ENCODE data around the gene PALB2. TPM values are rescaled to one million over a fixed set of nuclear protein-coding genes. Genes with fewer than 3 reads are reported as not detected.

PALB2 gene
- 10 to 100 TPM in 3 of 4 donors, 1 to 10 TPM in 1; 9.1 to 16.0 (median 12.4) TPM for total RNA-seq

DNA sequence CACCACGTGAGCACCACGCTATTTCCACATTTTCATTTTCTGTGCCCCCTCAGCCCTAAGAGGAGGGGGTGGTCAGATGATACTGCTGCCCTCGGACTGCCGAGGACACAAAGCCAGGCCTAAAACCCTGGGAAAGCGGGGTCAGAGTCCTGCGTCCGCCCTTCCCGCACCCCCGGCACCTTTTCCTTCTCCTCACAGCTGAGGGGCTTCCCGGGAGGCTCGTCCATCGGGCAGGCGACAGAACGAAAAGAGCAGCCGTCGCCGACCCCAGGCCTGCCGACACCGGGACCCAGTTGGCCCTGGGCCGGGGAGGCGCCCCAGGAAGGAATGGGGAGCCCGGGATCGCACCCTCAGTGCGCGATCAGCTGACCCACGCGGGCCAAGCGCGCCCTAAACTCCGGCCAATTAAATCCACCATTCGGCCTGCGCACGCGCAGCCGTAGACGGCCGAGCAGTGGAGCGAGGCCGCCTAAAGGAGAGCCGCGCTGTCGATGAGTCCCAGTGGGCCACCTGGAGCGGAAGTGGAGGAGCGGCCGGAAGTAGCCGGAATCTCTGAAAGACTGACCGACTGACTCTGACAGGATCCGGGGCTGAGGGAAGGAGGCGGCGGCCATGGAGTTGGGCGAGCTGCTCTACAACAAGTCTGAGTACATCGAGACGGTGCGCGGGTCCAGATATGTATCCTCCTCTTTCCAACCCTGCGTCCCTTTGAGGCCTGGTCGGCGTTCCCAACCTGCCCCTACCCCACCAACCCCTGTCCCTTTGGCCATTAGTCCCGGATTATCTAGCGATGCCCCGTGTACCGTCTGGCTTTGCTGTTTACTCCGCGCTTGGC lies at the start of gene PALB2, which contains the start of gene DCTN5:
TSS of gene PALB2 (minus strand) at position 380 of the 835 bp plus-strand sequence. CDS start at position 227, 153 bp downstream.
TSS of gene DCTN5 (plus strand) at position 536 of the 835 bp plus-strand sequence. CDS start at position 613, 77 bp downstream.
- intact Hi-C loops (cut with DNase I) = no loop called here
- peak; percentile 60 for DNase-seq
- Histone ChIP-seq H3K9me3 (no peaks in the 10 kb centered on the region), H3K36me3 (peaks cover 6 to 59% (median 7%) of the 10 kb centered on the region in 3 donors), H3K4me3 (peak within 1 kb of the TSS; percentile 67 to 98 (median 88)), H3K27me3 (no peaks in the 10 kb centered on the region), H3K4me1 (peaks cover 14 to 34% (median 18%) of the 10 kb centered on the region in 3 donors), H3K27ac (peak within 1 kb of the TSS; percentile 87 to 94 (median 91))
- 0% methylated on average over 23 to 25 of the region's 64 CpGs for WGBS, 2 donors
- TF ChIP-seq, protein P1, sequence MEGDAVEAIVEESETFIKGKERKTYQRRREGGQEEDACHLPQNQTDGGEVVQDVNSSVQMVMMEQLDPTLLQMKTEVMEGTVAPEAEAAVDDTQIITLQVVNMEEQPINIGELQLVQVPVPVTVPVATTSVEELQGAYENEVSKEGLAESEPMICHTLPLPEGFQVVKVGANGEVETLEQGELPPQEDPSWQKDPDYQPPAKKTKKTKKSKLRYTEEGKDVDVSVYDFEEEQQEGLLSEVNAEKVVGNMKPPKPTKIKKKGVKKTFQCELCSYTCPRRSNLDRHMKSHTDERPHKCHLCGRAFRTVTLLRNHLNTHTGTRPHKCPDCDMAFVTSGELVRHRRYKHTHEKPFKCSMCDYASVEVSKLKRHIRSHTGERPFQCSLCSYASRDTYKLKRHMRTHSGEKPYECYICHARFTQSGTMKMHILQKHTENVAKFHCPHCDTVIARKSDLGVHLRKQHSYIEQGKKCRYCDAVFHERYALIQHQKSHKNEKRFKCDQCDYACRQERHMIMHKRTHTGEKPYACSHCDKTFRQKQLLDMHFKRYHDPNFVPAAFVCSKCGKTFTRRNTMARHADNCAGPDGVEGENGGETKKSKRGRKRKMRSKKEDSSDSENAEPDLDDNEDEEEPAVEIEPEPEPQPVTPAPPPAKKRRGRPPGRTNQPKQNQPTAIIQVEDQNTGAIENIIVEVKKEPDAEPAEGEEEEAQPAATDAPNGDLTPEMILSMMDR (IDR thresholded peaks at IDR 0.05) = peak in 1 of 6 experiments; percentile 47
- TF ChIP-seq POLR2A (IDR thresholded peaks at IDR 0.05) = peak in 3 of 4 donors; percentile 37 to 45 (median 44)

DNA sequence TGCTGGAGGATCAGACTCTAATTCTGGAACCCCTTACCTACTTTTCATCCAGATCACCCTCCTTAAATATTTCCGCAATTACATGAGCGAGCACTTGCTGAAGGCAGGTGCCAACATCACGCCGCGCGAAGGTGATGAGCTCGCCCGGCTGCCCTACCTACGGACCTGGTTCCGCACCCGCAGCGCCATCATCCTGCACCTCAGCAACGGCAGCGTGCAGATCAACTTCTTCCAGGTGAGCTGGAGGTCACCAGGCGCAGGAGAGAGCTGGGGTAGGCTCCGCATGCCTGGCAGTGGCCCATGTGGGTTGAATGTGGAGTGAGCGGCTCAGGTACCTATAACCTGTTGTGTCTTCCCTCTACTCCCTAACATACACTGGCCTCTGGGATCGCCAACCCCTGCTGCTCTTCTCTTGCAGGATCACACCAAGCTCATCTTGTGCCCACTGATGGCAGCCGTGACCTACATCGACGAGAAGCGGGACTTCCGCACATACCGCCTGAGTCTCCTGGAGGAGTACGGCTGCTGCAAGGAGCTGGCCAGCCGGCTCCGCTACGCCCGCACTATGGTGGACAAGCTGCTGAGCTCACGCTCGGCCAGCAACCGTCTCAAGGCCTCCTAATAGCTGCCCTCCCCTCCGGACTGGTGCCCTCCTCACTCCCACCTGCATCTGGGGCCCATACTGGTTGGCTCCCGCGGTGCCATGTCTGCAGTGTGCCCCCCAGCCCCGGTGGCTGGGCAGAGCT lies 48.5 kb upstream of the PALB2 start:
- TF ChIP-seq POLR2A (IDR thresholded peaks at IDR 0.05) = no peak
- TF ChIP-seq, protein P1 (IDR thresholded peaks at IDR 0.05) = no peak
- DNase-seq = no peak
- Histone ChIP-seq H3K9me3 (no peaks in the 10 kb centered on the region), H3K27ac (no peak overlapping the region), H3K36me3 (peaks cover 19 to 66% (median 25%) of the 10 kb centered on the region in 3 donors), H3K4me3 (no peak overlapping the region), H3K4me1 (peaks cover 0 to 3% (median 0%) of the 10 kb centered on the region in 3 donors), H3K27me3 (no peaks in the 10 kb centered on the region)
- intact Hi-C loops (cut with DNase I) = no loop called here
- 94 to 97% methylated on average over 12 to 19 of the region's 36 CpGs for WGBS, 2 donors

DNA sequence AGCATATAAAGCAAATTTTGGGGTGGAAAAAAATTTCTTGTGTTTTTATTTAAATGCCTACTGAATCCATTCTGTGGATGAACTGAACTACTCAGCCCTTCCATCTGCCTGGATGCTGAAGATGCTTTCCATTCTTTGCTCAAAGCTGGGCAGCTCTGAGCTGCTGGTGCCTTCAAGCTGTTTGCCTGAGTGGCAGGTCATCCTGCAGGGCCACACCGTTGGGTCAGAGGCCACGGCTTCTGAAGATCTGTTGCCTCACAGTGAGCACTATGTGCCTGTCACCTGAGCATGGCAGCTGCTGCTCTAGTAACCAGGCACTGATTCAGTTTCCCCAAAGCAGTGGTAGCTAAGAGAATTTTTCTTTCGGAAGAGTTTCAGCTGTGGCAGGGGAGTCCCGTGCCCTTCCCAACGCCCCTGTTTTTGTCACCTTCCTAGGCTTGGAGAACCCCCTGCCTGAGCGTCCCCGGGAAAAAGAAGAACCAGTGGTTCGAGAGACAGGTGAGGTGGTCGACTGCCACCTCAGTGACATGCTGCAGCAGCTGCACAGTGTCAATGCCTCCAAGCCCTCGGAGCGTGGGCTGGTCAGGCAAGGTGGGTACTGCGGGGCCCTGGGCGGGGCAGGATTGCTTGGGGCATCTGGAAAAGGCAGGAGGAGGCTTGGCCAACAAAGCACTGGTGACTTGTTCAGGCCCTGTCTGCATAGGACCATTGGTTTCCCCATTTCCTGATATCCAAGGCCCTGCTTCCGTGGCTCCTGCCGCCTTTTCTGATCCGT lies 46.1 kb upstream of the PALB2 start:
- 94 to 99% methylated on average over 6 to 10 of the region's 16 CpGs for WGBS, 2 donors
- no peak overlapping the region for H3K27ac ChIP-seq

DNA sequence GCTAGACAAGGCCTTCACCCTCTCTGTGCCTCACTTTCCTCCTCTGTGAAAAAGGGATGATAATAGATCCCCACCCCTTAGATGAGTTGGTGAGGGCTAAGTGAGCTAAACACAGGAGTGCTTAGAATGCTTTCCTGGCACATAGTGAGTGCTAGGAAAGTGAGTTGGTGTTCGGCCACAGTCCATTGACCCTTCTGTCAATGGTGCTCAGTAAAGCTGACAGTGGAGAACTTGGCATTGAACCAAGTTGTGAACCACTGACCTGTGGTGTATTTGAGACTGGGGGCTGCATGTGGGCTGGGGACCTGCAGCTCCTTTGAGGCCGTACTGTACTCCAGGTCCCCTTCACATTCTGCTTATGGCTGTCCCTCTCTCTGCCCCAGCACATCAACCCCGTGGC lies 42.4 kb upstream of the PALB2 start:
- 100% methylated on average over 2 to 3 of the region's 3 CpGs for WGBS, 2 donors
- intact Hi-C loops (cut with DNase I) = no loop called here
- no peak for TF ChIP-seq POLR2A (IDR thresholded peaks at IDR 0.05)
- TF ChIP-seq, protein P1 (IDR thresholded peaks at IDR 0.05) = no peak

More for the DNA sequence above, 46.1 kb upstream of the PALB2 start:
- TF ChIP-seq POLR2A (IDR thresholded peaks at IDR 0.05) = no peak
- TF ChIP-seq, protein P1 (IDR thresholded peaks at IDR 0.05) = no peak
- H3K9me3 ChIP-seq = no peaks in the 10 kb centered on the region
- no peaks in the 10 kb centered on the region for H3K27me3 ChIP-seq
- H3K36me3 ChIP-seq = peaks cover 19 to 88% (median 25%) of the 10 kb centered on the region in 3 donors
- DNase-seq = no peak
- no peak overlapping the region for H3K4me3 ChIP-seq
- no peaks in the 10 kb centered on the region for H3K4me1 ChIP-seq
- intact Hi-C loops (cut with DNase I) = no loop called here

More for the DNA sequence above, 42.4 kb upstream of the PALB2 start:
- no peaks in the 10 kb centered on the region for H3K9me3 ChIP-seq
- peaks cover 0 to 82% (median 9%) of the 10 kb centered on the region in 3 donors for H3K36me3 ChIP-seq
- H3K4me3 ChIP-seq = no peak overlapping the region
- no peaks in the 10 kb centered on the region for H3K27me3 ChIP-seq
- H3K4me1 ChIP-seq = peaks cover 9 to 27% (median 10%) of the 10 kb centered on the region in 3 donors
- H3K27ac ChIP-seq = no peak overlapping the region
- DNase-seq = no peak

All from esophagus squamous epithelium (tissue), 5 donors.